CD4-positive, alpha-beta T cell treated with Interleukin-1 beta for 1 hour (primary cell): ENCODE measurements around the gene SEMA4D.

Experiments used
- DNase-seq, 2 donors: peaks; one replicate each; pipeline ENCODE4 v3.0.0-alpha.2; 2020 to 2022

The SEMA4D gene

DNA sequence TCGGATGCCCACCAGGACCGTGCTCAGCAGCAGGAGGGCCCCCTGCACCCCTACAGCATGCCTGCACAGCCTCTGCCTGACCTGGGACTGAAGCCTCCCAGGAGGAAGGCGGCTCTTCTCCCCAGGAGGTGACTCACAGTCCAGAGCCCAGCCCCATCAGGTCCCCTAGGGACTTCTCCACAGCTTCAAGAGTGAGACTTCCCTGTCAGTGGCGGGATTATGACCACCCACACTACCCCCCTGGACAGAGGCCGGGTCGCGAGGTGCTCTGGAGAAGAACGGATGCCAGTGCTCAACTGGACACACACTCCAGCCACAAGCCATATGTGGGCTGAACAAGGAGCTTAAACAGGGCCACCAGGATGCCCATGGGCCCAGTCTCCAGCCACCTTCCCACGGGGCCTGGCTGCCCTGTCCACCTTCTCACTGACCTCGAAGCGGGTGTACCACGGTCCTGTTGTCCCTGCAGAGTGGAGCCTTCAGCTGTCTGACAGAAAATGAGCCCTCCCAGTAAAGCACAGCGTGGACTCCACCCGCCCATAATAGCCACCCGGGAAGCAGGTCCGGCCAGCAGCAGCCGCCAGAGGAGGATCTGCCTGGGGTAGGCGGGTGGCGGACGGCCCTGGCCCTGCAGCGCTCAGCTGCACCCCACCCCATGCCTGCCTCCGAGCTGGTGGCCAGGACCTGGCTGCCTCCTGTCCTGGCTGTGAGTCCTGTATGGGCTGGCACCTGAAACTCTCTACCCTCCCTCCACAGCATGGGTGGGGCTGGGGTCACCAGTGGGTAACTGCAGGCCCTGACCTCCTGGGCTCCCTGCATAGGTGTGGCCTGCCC lies 54.7 kb downstream of the SEMA4D start:
- peak in 1 of 2 donors; percentile 41 for DNase-seq

DNA sequence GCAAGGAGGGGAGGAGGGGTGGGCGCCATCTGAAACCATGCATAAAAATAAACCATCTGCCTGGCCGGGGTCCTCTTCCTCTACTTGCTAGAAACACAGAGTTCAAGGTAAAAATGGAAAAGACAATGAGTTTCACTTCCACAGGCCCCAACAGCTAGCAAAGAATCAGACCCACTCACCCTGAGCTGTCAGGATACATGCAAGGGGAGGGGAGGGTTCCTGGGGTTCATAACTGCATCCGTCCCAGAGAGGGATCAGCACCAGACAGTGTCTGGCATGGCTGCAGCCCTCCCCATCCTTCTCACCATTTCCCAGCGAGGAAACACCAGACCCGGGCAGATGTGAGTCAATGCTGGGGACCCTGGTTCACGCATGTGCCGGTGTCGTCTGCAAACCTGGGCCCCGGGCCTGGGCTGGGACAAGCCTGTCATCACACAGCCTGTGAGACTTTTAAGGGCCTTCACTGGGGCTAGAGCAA lies 55.4 kb downstream of the SEMA4D start:
- no peak for DNase-seq

DNA sequence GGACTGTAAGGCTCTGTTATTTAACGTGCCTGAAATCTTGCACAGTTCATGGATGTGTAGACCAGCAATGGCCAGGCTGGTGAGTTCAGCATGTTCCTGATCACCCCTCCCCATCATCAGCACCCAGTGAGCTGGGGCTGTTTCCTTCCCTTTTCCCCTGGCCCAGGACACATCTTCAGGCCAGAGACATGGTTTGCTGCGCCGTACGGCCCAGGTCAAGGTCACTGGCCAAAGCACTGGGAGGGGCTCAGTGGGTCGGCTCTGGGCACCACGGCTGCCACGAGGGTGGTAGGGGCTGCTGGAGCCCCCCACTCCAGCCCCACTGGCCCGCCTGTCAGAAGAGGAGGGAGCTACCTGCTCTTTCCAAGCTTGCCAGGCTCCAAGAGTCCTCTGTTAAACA lies 55.9 kb downstream of the SEMA4D start:
- DNase-seq = no peak

DNA sequence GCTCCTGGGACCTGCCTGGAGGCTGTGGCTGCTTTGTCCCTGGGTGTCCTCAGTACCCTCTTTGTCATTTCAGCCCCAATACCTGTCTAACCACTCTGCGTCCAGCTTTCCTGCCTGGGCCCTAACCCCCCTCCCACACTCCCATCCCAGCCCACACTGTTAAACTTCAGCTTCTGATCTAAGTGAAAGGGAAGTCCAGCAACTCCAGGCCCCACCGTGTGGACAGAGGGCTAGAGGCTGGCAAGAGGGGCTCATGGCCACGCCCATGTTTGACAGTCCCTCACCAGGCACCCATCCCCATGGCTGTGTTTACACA lies 56.3 kb downstream of the SEMA4D start:
- no peak for DNase-seq

DNA sequence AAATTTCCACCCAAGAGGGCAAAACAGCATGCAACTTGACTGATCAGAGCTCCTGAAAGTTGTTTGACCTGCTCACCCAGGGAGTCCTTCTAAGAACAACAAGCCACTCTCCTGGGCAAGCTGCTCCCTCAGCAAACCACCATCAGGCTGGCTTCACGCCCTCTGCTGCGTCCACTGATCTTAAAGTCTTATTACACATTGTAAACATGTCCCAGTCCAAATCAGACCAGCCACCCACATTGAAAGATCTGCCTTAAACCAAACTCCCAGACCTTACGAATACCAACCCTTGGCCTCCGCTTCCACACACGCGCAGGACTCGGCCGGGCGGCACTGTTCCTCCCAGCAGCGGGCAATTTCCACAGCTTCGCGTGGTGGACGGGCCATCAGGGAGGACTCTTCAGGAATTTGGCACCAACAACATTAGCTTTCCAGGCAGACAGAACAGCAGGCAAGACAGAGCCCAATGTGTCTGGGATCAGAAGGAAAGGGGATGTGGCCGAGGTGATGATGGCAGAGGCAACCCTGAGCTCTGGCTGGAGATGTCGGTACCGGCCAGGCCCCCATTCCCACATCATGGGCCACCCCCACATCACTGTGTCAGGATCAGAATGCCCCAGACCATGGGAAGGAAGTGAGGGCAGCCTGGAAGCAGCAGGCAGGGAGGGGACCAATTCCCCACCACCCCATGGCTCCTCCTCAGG lies 56.8 kb downstream of the SEMA4D start:
- DNase-seq = no peak

DNA sequence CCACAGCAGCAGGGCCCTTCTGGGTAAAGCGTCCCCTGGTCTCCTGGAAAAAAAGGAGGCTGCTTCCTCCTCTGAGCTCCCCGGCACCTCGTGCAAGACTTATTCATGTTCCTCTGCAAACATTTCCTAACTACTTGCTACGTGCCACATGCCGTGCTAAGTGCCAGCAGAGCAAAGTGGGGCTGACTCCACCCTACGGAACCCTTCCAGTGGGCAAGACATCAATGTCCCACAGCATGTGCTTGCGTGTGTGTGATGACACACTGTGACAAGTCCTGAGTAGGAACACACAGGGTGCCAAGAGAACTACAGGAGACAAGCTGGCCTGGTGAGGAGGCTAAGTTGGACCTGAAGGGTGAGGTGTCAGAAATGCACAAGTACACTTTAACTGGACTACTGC lies 57.4 kb downstream of the SEMA4D start:
- peak in 1 of 2 donors; percentile 68 for DNase-seq

DNA sequence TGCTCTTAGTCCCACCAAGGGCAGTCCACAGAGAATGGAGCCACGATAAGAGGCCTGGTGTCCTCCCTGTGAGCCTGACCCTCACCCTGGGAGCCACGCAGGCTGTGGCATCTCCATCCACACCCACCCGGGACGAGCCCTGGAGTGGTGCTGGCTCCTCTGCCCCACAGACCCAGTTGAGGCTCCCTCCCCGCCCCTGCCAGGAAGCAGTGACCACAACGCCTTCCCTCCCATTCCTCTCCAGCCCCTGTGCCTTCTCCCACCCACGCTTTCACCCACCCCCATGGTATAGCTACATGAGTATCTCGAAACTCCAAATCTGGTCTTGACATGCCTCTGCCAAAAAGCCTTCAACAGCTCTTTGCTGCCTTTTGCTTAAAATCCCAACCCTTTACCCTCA lies 57.9 kb downstream of the SEMA4D start:
- no peak for DNase-seq

DNA sequence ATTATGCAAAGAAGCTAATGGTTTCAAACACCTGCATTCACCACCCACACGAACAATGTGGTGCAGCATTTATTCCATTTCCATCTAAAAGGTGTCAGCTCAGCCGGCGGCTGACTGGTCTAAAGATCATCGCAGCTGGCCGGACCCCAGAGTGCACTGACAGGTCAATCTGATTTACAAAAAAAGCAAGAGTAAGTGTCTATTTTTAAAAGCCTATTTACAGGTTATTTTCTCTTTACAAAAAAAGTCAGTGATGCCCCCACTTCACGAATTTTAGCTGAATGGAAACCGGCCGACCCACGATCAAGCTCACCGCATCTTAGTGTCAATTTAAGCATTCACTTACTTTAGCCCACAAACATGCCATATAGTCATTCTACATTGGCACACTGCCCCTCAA lies 58.3 kb downstream of the SEMA4D start:
- no peak for DNase-seq

DNA sequence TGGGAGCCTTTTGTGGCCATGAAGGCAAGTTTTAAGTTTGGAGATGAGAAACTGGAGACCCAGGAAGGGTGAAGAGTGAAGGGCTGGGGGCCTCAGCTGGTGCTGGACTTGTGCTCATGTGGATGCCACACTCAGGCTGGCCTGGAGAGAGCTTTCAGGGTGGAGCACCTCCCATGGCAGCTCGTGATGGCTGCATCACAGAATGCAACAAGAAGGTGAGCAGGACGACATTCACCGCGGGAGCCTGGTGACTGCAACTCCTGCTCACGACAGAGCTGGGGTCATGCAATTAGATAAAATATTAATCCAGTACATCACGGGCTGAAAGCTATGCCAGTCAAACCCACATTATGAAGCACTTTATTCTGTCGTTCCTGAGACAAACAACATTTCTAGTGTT lies 59.7 kb downstream of the SEMA4D start:
- no peak for DNase-seq

DNA sequence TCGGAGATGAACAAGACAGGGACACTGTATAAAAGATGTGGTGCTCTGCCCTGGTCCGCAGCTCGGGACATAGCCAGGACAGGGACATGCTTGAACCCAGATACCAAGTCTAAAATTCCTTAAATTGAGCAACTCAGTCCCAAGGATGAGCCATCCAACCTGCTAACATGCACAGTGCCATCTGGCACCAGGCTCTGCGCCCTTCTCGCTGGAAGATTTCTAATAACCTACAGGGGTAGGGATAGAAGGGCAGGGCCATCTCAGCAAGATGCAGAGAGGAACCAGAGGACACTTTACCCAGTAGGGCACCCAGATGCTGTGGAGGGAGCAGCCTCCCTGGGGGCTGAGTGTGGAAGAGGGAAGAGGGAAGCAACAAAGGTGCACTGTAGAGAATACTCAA lies 60.1 kb downstream of the SEMA4D start:
- DNase-seq = no peak

DNA sequence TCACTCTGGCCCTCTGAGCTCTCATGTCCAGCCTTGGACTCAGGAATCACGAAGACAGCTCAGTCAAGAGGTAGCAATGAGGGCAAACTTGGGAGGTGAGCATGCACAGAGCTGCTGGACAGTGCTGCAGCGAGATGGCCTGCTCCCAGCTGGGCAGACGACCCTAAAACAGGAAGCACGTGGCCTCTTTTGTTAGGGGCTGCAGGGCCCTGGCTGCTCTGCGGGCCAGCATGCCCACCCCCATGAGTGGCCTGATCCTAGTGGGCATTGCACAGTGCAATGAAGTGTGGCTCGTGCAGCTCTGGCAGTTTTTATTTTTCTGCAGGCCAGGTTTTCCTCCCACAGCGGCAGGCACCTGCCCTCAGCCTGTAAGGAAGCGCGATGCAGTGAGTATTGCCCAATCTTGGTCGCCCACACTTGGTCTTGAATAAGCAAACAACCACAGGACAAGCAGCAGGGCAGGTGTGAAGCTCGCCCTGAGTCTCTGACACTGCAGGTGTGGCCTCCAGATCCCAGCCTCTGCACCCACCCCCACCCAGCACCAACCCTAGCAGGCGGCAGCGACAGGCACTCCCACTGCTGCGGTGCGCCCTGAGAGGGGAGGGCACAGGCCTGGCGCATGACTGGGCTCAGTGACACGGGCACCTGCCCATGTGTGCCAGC lies 60.8 kb downstream of the SEMA4D start:
- peak; percentile 71 to 74 for DNase-seq

DNA sequence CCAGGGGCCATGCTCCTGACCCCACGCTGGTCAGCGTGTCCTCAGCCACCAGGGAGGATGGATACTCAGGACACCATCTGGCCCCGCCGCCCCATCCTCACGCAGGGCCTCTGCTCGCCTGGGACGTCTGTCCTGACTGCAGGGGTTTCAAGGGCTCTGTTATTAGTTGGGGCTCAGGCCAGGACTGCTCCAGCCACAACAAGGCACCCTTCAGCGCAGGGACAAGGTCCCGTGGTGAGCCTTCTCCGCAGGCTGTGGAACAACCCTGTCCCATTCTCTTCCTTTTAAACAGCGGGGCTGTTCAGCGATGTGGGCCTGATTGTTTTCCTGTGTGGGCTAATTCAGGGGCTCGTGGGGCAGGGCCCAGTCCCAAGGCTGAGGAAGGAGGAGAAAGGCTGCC lies 61.6 kb downstream of the SEMA4D start:
- DNase-seq = no peak

DNA sequence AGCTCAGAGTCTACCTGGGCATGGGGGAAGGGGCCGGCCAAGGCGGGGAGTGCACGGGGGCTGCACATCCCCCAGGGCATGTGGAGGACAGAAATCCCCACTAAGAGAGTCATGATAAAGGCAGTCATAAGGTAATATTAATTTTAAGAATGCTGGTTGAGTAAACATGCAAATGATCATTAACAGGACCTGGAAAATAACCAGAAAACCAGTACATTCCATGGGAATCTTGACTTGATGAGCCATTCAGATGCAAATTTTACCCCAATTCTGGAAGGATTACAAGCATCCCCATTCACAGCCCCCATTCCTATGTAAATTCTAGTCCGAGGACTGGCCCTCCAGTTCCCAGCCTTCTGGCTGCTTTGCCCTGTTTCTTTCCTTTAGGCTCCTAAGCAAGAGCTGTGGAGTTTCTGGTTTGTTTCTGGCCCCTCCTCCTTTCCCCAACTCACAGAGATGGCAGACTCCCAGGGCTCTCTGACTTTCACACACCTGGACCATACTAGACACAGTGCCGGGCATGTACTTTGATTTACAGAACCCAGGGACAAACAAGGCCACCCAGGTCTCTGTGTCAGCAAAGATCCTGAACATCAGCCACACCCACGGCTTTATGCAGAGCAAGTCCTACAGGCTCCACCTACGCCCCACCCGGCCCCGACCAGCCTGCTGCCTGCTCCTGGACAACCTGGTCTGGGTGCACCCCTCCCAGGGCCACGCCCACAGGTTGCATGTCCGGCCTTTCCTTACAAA lies 62.7 kb downstream of the SEMA4D start:
- no peak for DNase-seq

DNA sequence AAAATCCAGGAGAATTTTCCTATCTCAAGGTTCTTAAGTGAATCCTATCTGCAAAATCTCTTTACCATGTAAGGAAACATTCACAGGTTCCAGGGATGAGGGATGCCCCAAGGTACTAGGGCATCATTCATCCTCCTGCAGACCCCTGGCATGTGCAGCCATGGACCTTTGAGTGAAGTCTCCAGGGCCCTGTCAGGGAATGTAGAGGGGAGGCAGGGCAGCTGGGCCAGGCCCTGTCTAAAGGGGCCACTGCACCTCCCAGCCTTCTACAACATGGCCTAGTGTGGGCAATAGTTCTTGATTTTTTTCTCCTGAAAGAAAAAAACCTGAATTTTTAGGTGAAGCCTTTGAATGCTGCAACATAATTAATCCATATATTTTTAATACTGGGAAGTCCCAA lies 63.3 kb downstream of the SEMA4D start:
- DNase-seq = no peak

DNA sequence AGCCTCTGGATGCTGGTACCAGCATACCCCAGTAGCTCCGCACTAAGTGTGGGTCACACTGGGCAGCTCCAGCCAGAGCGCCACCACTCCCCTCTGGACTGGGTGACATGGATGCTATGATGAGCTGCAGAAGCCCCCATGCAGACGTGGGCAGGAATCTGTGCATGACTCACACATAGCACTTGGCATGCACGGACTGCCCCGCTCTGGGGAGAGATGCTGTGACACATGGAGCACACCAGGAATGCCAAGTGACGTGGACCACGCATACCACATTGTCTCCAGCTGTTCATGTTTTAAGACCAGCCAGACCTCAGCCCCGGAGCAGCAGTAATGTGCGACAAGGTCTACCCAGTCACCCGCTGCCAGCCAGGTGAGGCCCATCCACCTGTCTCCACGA lies 64.1 kb downstream of the SEMA4D start:
- no peak for DNase-seq

DNA sequence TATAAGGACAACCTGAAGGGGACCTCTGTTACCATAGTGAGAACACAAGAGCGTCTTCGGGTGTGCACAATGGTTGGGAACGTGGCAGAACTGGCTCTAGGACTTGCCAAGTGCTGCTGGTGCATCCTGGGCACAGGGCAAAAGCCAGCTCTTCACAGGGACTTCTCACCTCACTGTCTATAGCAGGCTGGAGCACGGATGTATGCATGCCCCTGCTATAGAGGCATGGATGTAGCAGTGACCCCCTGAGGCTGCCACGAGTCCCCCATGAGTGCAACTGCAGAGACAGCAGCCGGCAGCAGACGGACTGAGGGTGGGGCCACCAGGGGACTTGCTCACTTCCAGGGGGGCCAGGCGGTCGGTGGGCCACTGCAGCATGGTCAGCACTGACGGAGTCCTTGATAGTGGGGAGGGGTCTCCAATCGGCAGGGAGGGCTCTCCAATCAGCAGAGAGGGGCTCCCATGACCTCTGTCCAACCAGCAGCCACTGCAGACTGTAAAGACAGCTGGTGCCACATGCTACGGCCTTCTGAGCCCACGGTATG lies 64.9 kb downstream of the SEMA4D start:
- no peak for DNase-seq

DNA sequence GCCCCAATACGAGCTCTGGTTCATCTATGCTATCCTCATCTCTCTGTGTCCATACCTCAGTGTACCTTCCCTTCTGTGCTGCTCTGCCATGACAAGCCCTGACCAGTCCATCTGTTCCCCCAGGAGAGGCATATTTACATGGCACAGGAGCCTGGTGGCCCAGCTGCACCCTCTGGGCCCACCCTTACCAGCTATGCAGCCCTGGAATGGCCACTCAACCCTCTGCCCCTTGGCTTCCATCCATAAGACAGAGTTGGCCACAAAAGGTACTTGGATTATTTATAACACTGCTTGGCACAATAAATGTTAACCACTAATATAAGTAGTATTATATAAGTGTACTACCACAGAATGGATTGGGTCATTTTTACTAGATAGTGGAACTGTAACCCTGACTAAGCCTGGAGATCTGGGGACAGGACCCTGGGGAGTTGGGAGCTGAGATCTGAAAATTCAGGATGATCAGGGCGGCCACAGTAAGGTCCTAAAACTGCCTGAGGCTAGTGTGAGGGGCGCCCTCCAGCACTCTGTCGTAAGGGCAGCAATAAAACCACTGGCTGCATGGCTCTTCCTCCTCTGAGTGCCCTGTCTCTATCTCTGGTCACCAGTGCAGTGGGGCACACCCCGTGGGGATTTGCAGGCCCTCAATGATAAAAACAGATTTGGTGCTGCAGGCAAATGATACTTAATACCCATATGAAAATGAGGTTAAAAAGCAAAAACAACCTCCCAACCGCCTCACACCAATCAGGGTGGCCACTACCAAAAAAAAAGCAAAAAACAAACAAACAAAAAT lies 65.8 kb downstream of the SEMA4D start:
- DNase-seq = no peak

DNA sequence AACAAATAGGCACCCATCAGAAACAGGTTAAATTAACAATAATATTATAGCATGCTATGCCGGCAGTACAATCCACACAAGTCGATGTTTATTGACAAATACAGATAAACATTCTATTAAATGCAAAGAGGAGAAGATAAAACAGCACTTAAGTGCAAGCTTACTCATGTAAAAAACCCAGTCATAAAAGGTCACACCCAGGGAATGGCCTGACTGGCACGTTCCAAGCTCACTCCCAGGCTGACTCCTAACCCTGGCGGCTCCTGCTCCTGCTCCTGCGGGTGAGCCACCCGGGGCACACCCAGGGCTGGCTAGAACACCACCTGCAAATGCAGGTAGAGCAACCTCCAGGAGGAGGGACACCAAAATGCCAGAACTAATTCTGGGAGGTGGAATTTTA lies 66.9 kb downstream of the SEMA4D start:
- no peak for DNase-seq

DNA sequence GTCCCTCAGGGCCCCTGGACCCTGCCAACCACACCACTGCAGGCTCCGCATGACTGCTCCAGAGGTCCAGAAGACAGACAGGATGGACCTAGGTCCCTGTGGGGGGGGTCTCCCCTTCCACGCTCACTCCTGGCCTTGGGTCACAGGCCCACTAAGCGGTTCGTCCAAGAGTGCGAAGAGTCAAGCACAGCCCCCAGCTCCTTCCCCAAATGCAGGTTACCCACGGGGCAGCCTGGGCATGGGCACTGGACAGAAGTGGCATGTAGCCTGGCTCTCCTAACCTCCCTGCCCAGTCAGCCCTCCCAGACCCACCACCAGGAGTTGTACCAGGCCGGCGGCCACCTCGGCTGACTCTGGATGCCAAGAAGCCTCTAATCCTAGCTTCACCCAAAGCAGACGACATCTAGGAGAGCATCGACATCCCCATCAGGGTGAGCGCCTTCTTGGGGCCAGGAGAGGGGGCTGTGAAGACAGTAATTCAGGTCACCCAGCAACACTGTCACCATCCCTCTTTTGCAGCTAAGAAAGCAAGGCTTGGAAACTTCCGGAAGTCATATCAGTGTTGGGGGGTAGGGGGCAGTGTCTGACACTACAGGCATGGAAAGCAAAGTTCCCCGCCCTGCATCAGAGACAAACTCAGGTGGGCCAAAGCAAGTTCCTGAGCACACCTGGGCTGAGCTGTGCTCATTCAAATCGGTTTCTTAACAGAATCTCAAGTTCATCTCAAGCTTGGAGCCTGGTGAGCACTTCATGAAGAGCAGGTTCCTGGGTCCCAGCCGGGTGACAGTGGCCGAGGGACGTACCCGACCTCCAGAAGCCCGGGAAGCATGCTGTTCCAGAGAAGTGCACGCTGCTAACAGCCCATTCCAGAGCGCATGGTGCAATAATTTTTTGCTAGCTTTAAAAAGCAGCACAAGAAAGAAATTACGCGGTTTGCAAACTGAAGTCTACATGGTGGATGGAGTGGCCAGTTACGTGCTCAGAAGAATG lies 68.7 kb downstream of the SEMA4D start:
- DNase-seq = peak; percentile 62 to 72

DNA sequence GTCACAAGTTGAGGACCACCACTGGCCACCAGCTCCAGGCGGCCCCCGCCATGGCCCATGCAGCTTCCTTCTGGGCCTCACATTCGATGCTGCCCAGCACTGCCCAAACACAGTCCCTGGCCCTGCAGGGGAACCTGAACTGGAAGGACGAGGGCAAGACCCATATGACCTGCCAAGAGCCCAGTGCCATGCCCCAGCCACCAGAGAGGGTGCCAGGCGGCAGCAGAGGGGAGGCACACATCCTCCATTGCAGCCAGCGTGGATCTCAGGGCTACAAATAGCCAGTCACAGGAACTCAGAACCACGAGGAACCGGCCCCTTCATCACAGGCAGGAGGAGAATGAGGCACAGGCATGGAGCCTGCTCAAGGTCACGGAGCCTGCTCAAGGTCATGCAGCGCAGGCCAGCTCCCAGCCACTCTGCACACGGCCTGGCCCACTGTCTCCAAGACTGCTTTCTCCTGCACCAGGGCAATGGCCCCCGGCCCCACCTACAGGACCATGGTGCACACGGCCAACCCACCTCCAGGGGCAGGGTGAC lies 69.6 kb downstream of the SEMA4D start:
- DNase-seq = no peak
